K562 treated with DMSO at 1 percent for 48 hours (cell line): ENCODE data around the gene ZDHHC5. TPM values are rescaled to one million over a fixed set of nuclear protein-coding genes. Genes with fewer than 3 reads are reported as not detected.

Experiments used
- total RNA-seq: library from RNA; unstranded; fragments of 300-600 nt; gene quantifications from 2 replicates; pipeline ENCODE4 v1.2.3, GENCODE V29; 2022; ENCODE audit warnings: low replicate concordance; ENCODE audit errors: extremely low read depth

The ZDHHC5 gene, protein sequence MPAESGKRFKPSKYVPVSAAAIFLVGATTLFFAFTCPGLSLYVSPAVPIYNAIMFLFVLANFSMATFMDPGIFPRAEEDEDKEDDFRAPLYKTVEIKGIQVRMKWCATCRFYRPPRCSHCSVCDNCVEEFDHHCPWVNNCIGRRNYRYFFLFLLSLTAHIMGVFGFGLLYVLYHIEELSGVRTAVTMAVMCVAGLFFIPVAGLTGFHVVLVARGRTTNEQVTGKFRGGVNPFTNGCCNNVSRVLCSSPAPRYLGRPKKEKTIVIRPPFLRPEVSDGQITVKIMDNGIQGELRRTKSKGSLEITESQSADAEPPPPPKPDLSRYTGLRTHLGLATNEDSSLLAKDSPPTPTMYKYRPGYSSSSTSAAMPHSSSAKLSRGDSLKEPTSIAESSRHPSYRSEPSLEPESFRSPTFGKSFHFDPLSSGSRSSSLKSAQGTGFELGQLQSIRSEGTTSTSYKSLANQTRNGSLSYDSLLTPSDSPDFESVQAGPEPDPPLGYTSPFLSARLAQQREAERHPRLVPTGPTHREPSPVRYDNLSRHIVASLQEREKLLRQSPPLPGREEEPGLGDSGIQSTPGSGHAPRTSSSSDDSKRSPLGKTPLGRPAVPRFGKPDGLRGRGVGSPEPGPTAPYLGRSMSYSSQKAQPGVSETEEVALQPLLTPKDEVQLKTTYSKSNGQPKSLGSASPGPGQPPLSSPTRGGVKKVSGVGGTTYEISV
- total RNA-seq: not detected in 2 replicates

DNA sequence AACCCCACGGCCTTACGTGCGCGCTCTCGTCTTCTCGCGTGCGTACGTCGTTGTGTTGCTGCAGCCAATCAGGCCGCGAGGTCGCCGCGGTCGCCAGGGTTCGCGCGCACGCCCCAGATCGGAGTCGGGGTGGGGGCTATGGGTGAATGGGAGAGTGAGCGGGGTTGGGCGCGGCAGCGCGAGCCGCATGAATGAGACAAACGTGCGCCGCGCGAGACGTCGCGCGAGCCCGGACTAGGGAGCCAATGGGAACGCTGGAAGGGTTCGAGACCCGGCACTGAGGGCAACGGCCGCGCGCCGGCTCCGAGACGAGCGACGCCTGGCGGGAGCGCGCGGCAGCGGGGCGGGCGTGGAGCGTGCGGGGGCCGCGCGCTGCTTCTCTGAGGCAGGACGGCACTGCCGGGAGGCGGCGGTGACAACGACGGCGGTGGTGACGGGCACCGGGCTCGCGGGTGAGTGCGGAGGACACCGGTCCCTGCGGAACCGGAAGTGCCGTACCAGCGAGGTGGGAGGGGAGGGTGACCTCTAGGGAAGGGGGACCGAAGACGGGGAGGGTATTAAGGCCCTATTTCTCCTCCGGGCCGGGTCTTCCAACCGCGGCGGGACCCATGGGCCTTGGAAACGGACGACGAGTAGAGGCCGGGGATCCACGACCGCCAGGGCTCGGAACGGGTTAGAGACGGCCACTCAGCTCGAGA is at the start of gene ZDHHC5:
TSS of gene ZDHHC5 (plus strand) at position 379 of the 698 bp plus-strand sequence. CDS start 4,977 bp downstream, outside the sequence.

DNA sequence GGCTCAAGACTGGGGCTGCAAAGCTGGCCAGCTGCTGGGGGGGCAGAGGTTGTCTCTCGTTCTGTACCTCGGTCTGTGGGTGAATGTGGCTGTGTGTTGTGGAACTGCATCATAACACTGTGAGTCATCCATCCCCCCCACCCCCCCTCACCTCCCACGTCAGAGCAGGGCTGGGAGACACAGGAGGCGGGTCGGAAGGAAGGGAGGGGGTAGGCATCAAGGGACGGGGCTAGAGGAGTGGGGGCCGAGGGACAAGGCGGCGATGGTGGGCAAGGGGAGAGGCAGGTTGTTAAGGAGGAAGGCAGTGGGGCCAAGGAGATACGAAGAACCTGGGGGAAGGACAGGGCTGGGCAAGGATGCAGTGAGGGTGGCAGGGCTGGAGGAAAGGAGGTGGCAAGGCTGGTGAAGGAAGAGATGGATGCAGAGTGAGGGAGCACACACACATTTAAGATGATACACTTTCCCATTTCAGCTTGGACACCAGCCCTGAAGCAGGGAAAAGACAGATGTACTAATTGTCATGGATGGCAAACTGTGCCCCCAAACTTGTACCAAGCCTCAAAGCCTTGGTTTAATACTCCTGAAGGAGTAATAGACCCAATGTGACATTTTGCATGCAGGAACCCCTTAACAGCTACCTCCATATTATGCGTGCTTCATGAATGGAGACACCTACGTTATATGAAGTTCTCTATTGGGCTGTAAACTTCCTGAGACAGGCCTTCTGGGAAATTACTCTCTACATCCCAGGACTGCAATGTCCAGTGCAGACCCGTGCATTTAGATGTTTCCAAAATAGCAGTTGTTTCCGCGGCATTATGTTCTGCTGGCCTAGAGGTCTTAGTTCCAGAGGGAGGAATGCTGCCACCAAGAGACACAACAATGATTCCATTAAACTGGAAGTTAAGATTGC is 17.8 kb upstream of the ZDHHC5 start, which contains the start of gene YPEL4:
TSS of gene YPEL4 (minus strand) at position 87 of the 913 bp plus-strand sequence. CDS start 2,805 bp downstream, outside the sequence.

DNA sequence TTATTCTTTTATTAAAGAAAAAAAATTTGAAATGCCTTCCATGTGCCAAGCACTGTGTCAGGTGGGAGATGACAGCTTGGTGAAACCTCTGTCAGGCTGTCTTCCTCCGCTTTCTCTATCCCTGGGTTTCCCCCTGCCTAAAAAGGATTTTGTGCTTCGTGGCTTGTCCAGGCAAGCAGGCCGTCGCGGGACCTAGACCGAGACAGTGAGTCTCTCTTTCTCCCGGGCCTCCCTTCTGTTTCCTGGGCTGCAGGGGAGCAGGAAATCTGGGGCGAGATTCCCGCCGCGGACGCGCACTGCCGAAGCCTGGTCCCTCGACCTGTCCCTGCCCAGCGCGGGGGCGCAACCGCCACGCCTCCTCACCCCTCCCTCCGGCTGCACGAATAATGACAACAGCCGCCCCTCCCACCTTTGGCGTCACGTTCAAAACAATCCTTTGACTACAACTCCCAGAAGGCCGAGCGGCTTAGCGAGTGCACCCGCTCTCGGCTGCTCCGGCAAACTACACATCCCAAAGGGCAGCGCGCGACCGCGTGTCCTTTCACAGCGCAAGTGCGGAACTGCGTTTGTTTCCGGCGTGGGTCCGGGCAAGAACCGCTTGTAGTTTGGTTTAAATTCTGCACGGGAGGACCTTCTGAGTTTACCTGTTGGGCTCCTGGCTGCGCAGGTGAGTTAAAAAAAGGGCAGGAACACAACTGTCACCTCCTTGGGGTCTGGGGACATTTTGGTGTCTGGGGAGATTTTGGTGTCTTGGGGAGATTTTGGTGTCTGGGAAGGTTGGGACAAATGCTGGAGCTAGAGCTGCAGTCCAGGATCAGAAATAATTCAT is 10.5 kb upstream of the ZDHHC5 start, which contains the start of gene CLP1:
TSS of gene CLP1 (plus strand) at position 569 of the 829 bp plus-strand sequence. CDS start 1,715 bp downstream, outside the sequence.

DNA sequence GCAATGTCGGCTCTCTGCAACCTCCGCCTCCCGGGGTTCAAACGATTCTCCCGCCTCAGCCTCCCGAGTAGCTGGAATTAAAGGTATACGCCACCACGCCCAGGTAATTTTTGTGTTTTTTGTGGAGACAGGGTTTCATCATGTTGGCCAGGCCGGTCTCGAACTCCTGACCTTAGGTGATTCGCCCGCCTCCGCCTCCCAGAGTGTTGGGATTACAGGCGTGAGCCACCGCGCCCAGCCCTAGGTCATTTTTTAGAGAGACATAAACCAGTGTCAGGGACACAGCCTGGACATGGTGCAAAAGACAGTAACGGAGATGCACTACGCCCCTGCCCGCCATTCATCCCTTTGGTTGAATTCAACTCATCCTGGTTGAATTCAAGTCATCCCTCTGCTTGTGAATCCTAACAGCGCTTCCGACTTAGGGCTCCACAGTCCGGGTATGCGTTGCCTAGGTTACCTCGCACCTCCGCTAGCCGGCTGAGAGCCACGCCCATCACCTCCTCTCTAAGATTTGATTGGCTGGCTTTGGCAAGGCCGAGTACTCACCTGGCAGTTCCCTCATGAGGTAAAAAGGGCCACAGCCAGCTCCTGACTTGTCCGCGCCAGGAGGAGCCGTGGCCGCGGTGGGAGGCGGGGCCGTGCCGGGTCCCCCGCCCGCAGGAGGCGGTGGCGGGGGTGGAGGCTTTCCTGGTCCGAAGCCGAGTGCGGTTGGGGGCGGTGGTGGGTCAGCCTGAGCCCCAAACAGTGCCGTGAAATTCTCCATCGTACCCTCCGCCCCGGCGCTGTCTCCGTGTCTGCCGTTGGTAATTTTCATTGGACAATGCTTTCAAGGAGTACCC is 43.7 kb downstream of the ZDHHC5 start, which contains the start of gene MED19:
TSS of gene MED19 (minus strand) at position 802 of the 842 bp plus-strand sequence. CDS start at position 766, 36 bp downstream.

DNA sequence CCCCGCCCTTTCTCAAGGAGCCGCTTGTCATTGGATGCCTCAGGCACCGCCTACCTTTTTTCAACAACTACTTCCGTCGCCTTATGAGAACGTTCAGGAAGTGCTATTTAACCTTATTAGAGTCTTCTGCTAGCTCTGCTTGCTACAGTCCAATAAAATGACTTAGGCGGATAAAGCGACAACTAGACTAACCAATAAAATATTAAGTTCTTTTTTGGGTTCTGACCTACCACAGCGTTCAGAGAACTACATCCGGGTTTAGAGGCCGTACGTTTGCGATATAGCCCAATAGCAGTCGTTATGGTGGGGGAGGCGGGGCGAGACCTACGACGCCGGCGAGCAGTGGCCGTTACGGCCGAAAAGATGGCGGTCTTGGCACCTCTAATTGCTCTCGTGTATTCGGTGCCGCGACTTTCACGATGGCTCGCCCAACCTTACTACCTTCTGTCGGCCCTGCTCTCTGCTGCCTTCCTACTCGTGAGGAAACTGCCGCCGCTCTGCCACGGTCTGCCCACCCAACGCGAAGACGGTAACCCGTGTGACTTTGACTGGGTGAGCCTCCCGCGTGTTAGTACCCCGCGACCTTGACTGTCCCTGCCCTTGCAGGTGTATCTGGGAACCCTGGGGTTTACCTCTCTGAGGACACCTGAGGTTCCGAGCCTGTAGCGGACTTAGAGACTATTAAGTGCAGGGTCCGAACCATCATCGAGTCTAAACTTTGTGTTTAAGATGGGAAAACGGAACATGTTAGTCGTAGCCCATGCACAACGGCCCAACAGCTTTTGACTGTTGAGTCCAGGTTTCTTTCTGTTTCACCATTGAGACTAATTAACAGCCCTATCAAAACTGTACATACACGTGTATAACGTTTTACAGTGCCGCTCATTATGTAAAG is 44.6 kb downstream of the ZDHHC5 start, which contains the start of gene TMX2:
TSS of gene TMX2 (plus strand) at position 338 of the 895 bp plus-strand sequence. CDS start at position 364, 26 bp downstream.

DNA sequence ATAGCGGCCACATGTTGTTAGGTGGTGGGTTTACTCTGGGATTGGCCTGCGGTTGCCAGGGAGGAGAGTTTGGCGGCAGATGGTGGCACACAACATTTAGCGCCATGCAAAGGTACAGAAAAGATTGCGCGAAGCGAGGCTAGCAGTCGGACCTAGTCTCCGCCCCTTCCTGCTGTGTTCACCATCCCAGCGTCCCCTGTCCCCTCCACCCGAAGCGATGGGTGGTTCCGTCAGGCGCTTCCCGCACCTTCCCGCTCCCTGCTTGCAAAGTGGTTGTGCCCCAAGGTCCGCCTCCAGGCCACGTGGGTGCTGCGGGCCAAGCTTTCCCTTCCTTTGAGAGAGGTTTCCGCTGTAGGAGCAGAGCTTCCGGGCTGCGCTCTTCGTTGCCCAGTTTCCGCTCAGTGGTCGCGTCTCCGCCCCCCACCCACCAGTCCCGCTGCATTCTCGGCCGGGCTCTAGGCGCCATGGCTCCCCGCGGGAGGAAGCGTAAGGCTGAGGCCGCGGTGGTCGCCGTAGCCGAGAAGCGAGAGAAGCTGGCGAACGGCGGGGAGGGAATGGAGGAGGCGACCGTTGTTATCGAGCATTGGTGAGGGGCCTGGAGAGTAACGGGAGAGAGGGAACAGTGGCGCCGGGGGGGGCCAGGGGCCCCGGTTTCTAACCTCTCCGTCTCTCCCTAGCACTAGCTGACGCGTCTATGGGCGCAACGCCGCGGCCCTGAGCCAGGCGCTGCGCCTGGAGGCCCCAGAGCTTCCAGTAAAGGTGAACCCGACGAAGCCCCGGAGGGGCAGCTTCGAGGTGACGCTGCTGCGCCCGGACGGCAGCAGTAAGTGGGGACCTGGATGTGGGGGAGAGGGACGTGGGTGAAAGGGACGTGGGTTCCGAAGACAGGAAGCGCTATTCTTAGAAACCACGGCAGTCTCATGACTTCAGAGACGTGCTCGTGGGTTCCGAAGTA is 73.5 kb downstream of the ZDHHC5 start, which contains the start of gene SELENOH:
TSS of gene SELENOH (plus strand) at position 360 of the 955 bp plus-strand sequence. CDS start at position 465, 105 bp downstream.

Other genes with a start within 250 kb of the ZDHHC5 start
- not detected in 2 replicates for gene SLC43A3, start 241.0 kb upstream of the ZDHHC5 start, total RNA-seq
- gene RTN4RL2, start 207.6 kb upstream of the ZDHHC5 start, total RNA-seq: not detected in 2 replicates
- gene SLC43A1, start 152.4 kb upstream of the ZDHHC5 start, total RNA-seq: not detected in 2 replicates
- gene TIMM10, start 137.4 kb upstream of the ZDHHC5 start, total RNA-seq: not detected in 2 replicates
- not detected in 2 replicates for gene SMTNL1, start 130.5 kb upstream of the ZDHHC5 start, total RNA-seq
- not detected in 2 replicates for gene UBE2L6, start 100.4 kb upstream of the ZDHHC5 start, total RNA-seq
- gene SERPING1, start 70.4 kb upstream of the ZDHHC5 start, total RNA-seq: not detected in 2 replicates
- not detected in 2 replicates for gene YPEL4, start 18.2 kb upstream of the ZDHHC5 start, total RNA-seq
- gene CLP1, start 10.4 kb upstream of the ZDHHC5 start, total RNA-seq: not detected in 2 replicates
- gene MED19, start 44.1 kb downstream of the ZDHHC5 start, total RNA-seq: not detected in 2 replicates
- not detected in 2 replicates for gene TMX2, start 44.5 kb downstream of the ZDHHC5 start, total RNA-seq
- gene SELENOH, start 73.4 kb downstream of the ZDHHC5 start, total RNA-seq: not detected in 2 replicates
- gene BTBD18, start 83.7 kb downstream of the ZDHHC5 start, total RNA-seq: not detected in 2 replicates
- not detected in 2 replicates for gene CTNND1, start 93.7 kb downstream of the ZDHHC5 start, total RNA-seq